IMR-90 (cell line): ENCODE results near the gene BTBD3. TPM values are rescaled to one million over a fixed set of nuclear protein-coding genes. Genes with fewer than 3 reads are reported as not detected.

Source experiments
- ATAC-seq: fragments of 200-7000 bp; cut with Tn5 transposase; 2 replicates; pipeline ENCODE4 v1.9.1; 2020; ENCODE audit warnings: low read depth, mild to moderate bottlenecking, moderate library complexity
- BruUV-seq: library from RNA; stranded (reverse); fragments of 400-500 nt; replicated peaks from 2 replicates; lab custom pipeline; 2021; lab: Mats Ljungman, UMichigan
- CTCF ChIA-PET: fragments of 300-600 bp; formaldehyde crosslinking; extraction: SDS; loops from one replicate; lab custom pipeline; 2021; ENCODE audit warnings: antibody characterized with exemption; lab: Yijun Ruan, JAX
- POLR2A ChIA-PET: fragments of 300-600 bp; sonication (Branson Sonifier 250); formaldehyde crosslinking; loops from one replicate; lab custom pipeline; 2022; ENCODE audit warnings: antibody characterized with exemption; ENCODE audit not compliant: unreplicated experiment; lab: Charles Lee
- DNase-seq: peaks from one replicate; pipeline ENCODE4 v3.0.0; 2013
- H2AFZ ChIP-seq: replicated peaks from 2 replicates; pipeline ENCODE3; 2013; ENCODE audit warnings: low read length, mild to moderate bottlenecking; ENCODE audit not compliant: poor library complexity
- H2AK5ac ChIP-seq: 2 replicates; pipeline ENCODE4 v1.6.1; 2013; ENCODE audit warnings: low read depth, low read length, inconsistent platforms
- H2AK9ac ChIP-seq: replicated peaks from 2 replicates; pipeline ENCODE3; 2013; ENCODE audit warnings: mild to moderate bottlenecking, low read depth, low read length, moderate library complexity; ENCODE audit not compliant: poor library complexity
- H2BK120ac ChIP-seq: 2 replicates; pipeline ENCODE4 v1.6.1; 2013; ENCODE audit warnings: low read depth, low read length, inconsistent platforms
- H2BK15ac ChIP-seq: 3 replicates; pipeline ENCODE4 v1.6.1; 2013; ENCODE audit warnings: low read depth, low read length, inconsistent platforms
- H2BK20ac ChIP-seq: 2 replicates; pipeline ENCODE4 v1.6.1; 2013; ENCODE audit warnings: low read depth, mild to moderate bottlenecking, inconsistent platforms, low read length, moderate library complexity
- H2BK5ac ChIP-seq: 2 replicates; pipeline ENCODE4 v1.6.1; 2013; ENCODE audit warnings: mild to moderate bottlenecking, low read depth, low read length, inconsistent platforms; ENCODE audit not compliant: poor library complexity, severe bottlenecking
- H3K14ac ChIP-seq: replicated peaks from 2 replicates; pipeline ENCODE4 v1.6.1; 2013; ENCODE audit warnings: low read depth, low read length, inconsistent platforms
- H3K18ac ChIP-seq: 2 replicates; pipeline ENCODE4 v1.6.1; 2013; ENCODE audit warnings: low read depth, low read length, control low read depth
- H3K23ac ChIP-seq: 2 replicates; pipeline ENCODE4 v1.6.1; 2013; ENCODE audit warnings: low read depth, low read length, inconsistent platforms
- H3K27ac ChIP-seq: 2 replicates; pipeline ENCODE4 v1.5.1; 2013; ENCODE audit warnings: mild to moderate bottlenecking, control low read depth, low read length; ENCODE audit not compliant: insufficient read depth
- H3K27me3 ChIP-seq: 2 replicates; pipeline ENCODE4 v1.6.1; 2013; ENCODE audit warnings: low read length; ENCODE audit not compliant: control insufficient read depth, insufficient read depth
- H3K36me3 ChIP-seq: 2 replicates; pipeline ENCODE4 v1.6.1; 2013; ENCODE audit warnings: low read length, mixed read lengths; ENCODE audit not compliant: control insufficient read depth, insufficient read depth
- H3K4ac ChIP-seq: 2 replicates; pipeline ENCODE4 v1.6.1; 2013; ENCODE audit warnings: low read depth, low read length, inconsistent platforms
- H3K4me1 ChIP-seq: 2 replicates; pipeline ENCODE4 v1.6.1; 2013; ENCODE audit warnings: low read length, mixed read lengths; ENCODE audit not compliant: control insufficient read depth, insufficient read depth
- H3K4me2 ChIP-seq: 2 replicates; pipeline ENCODE4 v1.6.1; 2013; ENCODE audit warnings: low read depth, mild to moderate bottlenecking, control low read depth, low read length, moderate library complexity
- H3K4me3 ChIP-seq: 2 replicates; pipeline ENCODE4 v1.5.1; 2013; ENCODE audit warnings: low read depth, mild to moderate bottlenecking, control low read depth, low read length, moderate library complexity; ENCODE audit not compliant: insufficient read depth
- H3K56ac ChIP-seq: 2 replicates; pipeline ENCODE4 v1.6.1; 2013; ENCODE audit warnings: low read length, inconsistent platforms; ENCODE audit not compliant: insufficient read depth; ENCODE audit errors: extremely low read depth
- H3K79me1 ChIP-seq, 2 experiments: 2 replicates each; pipeline ENCODE4 v1.6.1; 2013; ENCODE audit warnings: low read length in 2 of 2, inconsistent platforms in 1 of 2, low read depth in 1 of 2
- H3K9ac ChIP-seq: 2 replicates; pipeline ENCODE4 v1.6.1; 2013; ENCODE audit warnings: low read depth, low read length, control low read depth
- H3K9me1 ChIP-seq: 2 replicates; pipeline ENCODE4 v1.6.1; 2013; ENCODE audit warnings: low read length, inconsistent platforms; ENCODE audit not compliant: insufficient read depth
- H3K9me3 ChIP-seq: 2 replicates; pipeline ENCODE4 v1.6.1; 2013; ENCODE audit warnings: low read length; ENCODE audit not compliant: control insufficient read depth, insufficient read depth
- H4K20me1 ChIP-seq: 2 replicates; pipeline ENCODE4 v1.6.1; 2013; ENCODE audit warnings: low read length, inconsistent platforms; ENCODE audit not compliant: insufficient read depth
- H4K5ac ChIP-seq: 2 replicates; pipeline ENCODE4 v1.6.1; 2013; ENCODE audit warnings: mild to moderate bottlenecking, low read depth, low read length, control low read depth
- H4K8ac ChIP-seq, 2 experiments: 2 replicates each; pipeline ENCODE4 v1.6.1; 2013; ENCODE audit warnings: low read depth in 2 of 2, low read length in 2 of 2, control low read depth in 1 of 2, inconsistent platforms in 1 of 2
- H4K91ac ChIP-seq: 2 replicates; pipeline ENCODE4 v1.6.1; 2013; ENCODE audit warnings: low read depth, low read length, inconsistent platforms; ENCODE audit not compliant: insufficient read depth
- SMC3 ChIP-seq: fragments of 150-350 bp; IDR thresholded peaks from 2 replicates; pipeline ENCODE4 v1.6.1; 2016; ENCODE audit warnings: low read depth, mild to moderate bottlenecking, antibody characterized with exemption, low read length, moderate library complexity
- WGBS, 2 experiments: methylation state at CpG; one replicate each; pipeline versions ENCODE4 v1.1.5 to v1.1.7; 2013; ENCODE audit warnings: missing lambda C conversion rate in 2 of 2; ENCODE audit not compliant: insufficient read length in 1 of 2; ENCODE audit errors: extremely low coverage in 2 of 2; 5-methylcytosine and 5-hydroxymethylcytosine counted together
- dilution Hi-C: fragments of 300-500 bp; cut with HindIII; formaldehyde crosslinking; loops from one replicate; pipeline ENCODE4 v1.14.3; 2018; ENCODE audit warnings: low sequenced_read_pairs; ENCODE audit not compliant: unreplicated experiment
- in situ Hi-C: fragments of 300-500 bp; cut with MboI; formaldehyde crosslinking; loops from 3 replicates; pipeline ENCODE4 v1.14.3; 2019; ENCODE audit warnings: low sequenced_read_pairs, inconsistent platforms, mixed read lengths
- intact Hi-C: fragments of 100-400 bp; cut with micrococcal nuclease; formaldehyde crosslinking; loops from 2 replicates; pipeline ENCODE4 v1.10.0; 2022
- polyA plus RNA-seq, 3 experiments: library from polyadenylated mRNA; depleted of rRNA; stranded (reverse); fragments of >200 nt; gene quantifications; 2 replicates each; pipeline ENCODE4 v1.2.3, GENCODE V29; 2012; ENCODE audit warnings: low replicate concordance in 1 of 3
- total RNA-seq: library from RNA; depleted of rRNA; stranded (reverse); fragments of >200 nt; gene quantifications from 2 replicates; pipeline ENCODE4 v1.2.3, GENCODE V29; 2012

The BTBD3 gene
- total and polyA plus RNA-seq, 2 of the 4 experiments (the other 2 are of a cell fraction), result 22.7 to 44.6 TPM

- Histone ChIP-seq H3K56ac (peak overlapping the region; percentile 56), H3K23ac (peak overlapping the region; percentile 85), H4K5ac (no peak overlapping the region; the same call in 1 of the 2 replicates), H2AFZ (peak overlapping the region; percentile 91), H3K4me1 (peaks cover 6% of the 10 kb centered on the region; the same call in 1 of the 2 replicates), H2BK120ac (peak overlapping the region; percentile 65; the same call in 1 of the 2 replicates), H2AK5ac (no peak overlapping the region), H3K4ac (peak overlapping the region; percentile 80), H3K9ac (peak overlapping the region; percentile 61), H3K4me2 (peak overlapping the region; percentile 80), H2BK20ac (no peak overlapping the region), H2AK9ac (no peak overlapping the region), H3K9me1 (peaks cover 9% of the 10 kb centered on the region), H4K20me1 (peaks cover 8% of the 10 kb centered on the region; the same call in 1 of the 2 replicates), H3K4me3 (peak overlapping the region; percentile 85), H3K18ac (peak overlapping the region; percentile 61), H3K79me1 (peaks cover 12 to 40% of the 10 kb centered on the region in 2 experiments), H3K9me3 (no peaks in the 10 kb centered on the region), H4K8ac (peak overlapping the region in 1 of 2 experiments; percentile 68; a peak in 1 of 4 replicates), H3K27ac (peak overlapping the region; percentile 79), H3K36me3 (no peaks in the 10 kb centered on the region), H3K27me3 (no peaks in the 10 kb centered on the region), H2BK15ac (peak overlapping the region; percentile 18; the same call in 1 of the 3 replicates), H3K14ac (peak overlapping the region; percentile 69), H2BK5ac (peak overlapping the region; percentile 84), H4K91ac (peak overlapping the region; percentile 60)
- no peak for TF ChIP-seq SMC3
- POLR2A ChIA-PET, result no interaction called here
- ATAC-seq (peak; percentile 8; the same call in 1 of the 2 replicates), DNase-seq (peak; percentile 62)
- BruUV-seq, result TSS peak; percentile 36
- no CpG with 5 or more reads among the region's 17 CpGs for WGBS, 2 experiments
- in situ Hi-C loops (loop anchor here (10.0 kb wide), 1 partner anchor 77 kb away; no protein-coding TSS in a partner anchor), intact Hi-C loops (loop anchor here (1.0 to 10.0 kb wide), 4 partner anchors 40 to 176 kb away; no protein-coding TSS in a partner anchor), dilution Hi-C loops (no loop called here)
- CTCF ChIA-PET, result no interaction called here
Observed at GRCh38 chr20:11891776-11892545, 25.7 kb upstream of the BTBD3 start.
